Measurements from ENCODE around the gene CST6. TPM values are rescaled to one million over a fixed set of nuclear protein-coding genes. Genes with fewer than 3 reads are reported as not detected.

Gene CST6
- polyA plus RNA-seq, 3 donors, result 0.41 TPM; not detected in 2

- 97% methylated on average over 24 of the region's 30 CpGs for WGBS (ENCODE audit: insufficient coverage)
- Histone ChIP-seq H3K4me2 (replicated peaks; ENCODE audit: extremely low read depth, low read length, poor library complexity, severe bottlenecking) (no peak overlapping the region), H3K9ac (ENCODE audit: insufficient read depth, low read length, poor library complexity, severe bottlenecking) (no peak overlapping the region), H2AFZ (ENCODE audit: insufficient read depth, low read depth, low read length, poor library complexity, severe bottlenecking) (no peak overlapping the region), H3K4me1 (ENCODE audit: control insufficient read depth in 1 of 2, insufficient read depth in 2 of 2, low read length in 2 of 2) (peaks cover 15 to 23% of the 10 kb centered on the region in 2 donors), H3K79me2 (ENCODE audit: insufficient read depth, low read length) (peaks cover 26% of the 10 kb centered on the region), H4K20me1 (ENCODE audit: insufficient read depth, low read length) (peaks cover 28% of the 10 kb centered on the region), H3K9me3 (replicated peaks in 1 of 2; ENCODE audit: control insufficient read depth in 1 of 2, insufficient read depth in 1 of 2, low read length in 2 of 2) (no peaks in the 10 kb centered on the region), H3K27me3 (ENCODE audit: control insufficient read depth in 2 of 2, insufficient read depth in 2 of 2, low read length in 2 of 2) (no peaks in the 10 kb centered on the region), H3K27ac (ENCODE audit: low read depth in 1 of 2, low read length in 2 of 2) (no peak overlapping the region), H3K36me3 (replicated peaks in 1 of 2; ENCODE audit: control insufficient read depth in 1 of 2, insufficient read depth in 2 of 2, low read length in 2 of 2) (peaks cover 70 to 80% of the 10 kb centered on the region in 2 donors), H3K4me3 (replicated peaks in 1 of 3; ENCODE audit: low read depth in 2 of 3, low read length in 3 of 3) (no peak overlapping the region)
- H3K4me1 Mint-ChIP-seq, result peaks cover 24% of the 10 kb centered on the region
- no peak overlapping the region for H3K4me3 Mint-ChIP-seq
- intact Hi-C loops (cut with micrococcal nuclease), result no loop called here
- DNase-seq, result no peak
- peaks cover 78 to 84% of the 10 kb centered on the region in 2 donors for H3K36me3 Mint-ChIP-seq
- peak overlapping the region in 1 of 7 donors; percentile 5 for H3K27ac Mint-ChIP-seq
- H3K27me3 Mint-ChIP-seq (ENCODE audit: low read depth in 3 of 3), result no peaks in the 10 kb centered on the region
- no peaks in the 10 kb centered on the region for H3K9me3 Mint-ChIP-seq
- TF ChIP-seq CTCF (IDR thresholded peaks at IDR 0.05), result no peak
These were observed 44.4 kb upstream of the CST6 start for GRCh38 chr11:65967329-65967934.

GRCh38 chr11:65968600-65969482 is 43.0 kb upstream of the CST6 start:
- Histone ChIP-seq H3K27me3 (ENCODE audit: control insufficient read depth in 2 of 2, insufficient read depth in 2 of 2, low read length in 2 of 2) (no peaks in the 10 kb centered on the region), H3K4me2 (replicated peaks; ENCODE audit: extremely low read depth, low read length, poor library complexity, severe bottlenecking) (no peak overlapping the region), H3K79me2 (ENCODE audit: insufficient read depth, low read length) (peaks cover 11% of the 10 kb centered on the region), H3K4me3 (replicated peaks in 1 of 3; ENCODE audit: low read depth in 2 of 3, low read length in 3 of 3) (no peak overlapping the region), H3K9ac (ENCODE audit: insufficient read depth, low read length, poor library complexity, severe bottlenecking) (no peak overlapping the region), H3K4me1 (ENCODE audit: control insufficient read depth in 1 of 2, insufficient read depth in 2 of 2, low read length in 2 of 2) (peaks cover 7 to 15% of the 10 kb centered on the region in 2 donors), H3K27ac (ENCODE audit: low read depth in 1 of 2, low read length in 2 of 2) (peak overlapping the region in 1 of 2 donors; percentile 40), H4K20me1 (ENCODE audit: insufficient read depth, low read length) (peaks cover 31% of the 10 kb centered on the region), H3K9me3 (replicated peaks in 1 of 2; ENCODE audit: control insufficient read depth in 1 of 2, insufficient read depth in 1 of 2, low read length in 2 of 2) (no peaks in the 10 kb centered on the region), H3K36me3 (replicated peaks in 1 of 2; ENCODE audit: control insufficient read depth in 1 of 2, insufficient read depth in 2 of 2, low read length in 2 of 2) (peaks cover 77 to 88% of the 10 kb centered on the region in 2 donors), H2AFZ (ENCODE audit: insufficient read depth, low read depth, low read length, poor library complexity, severe bottlenecking) (no peak overlapping the region)
- Mint-ChIP-seq H3K36me3 (peaks cover 81 to 89% of the 10 kb centered on the region in 2 donors), H3K27me3 (ENCODE audit: low read depth in 3 of 3) (no peaks in the 10 kb centered on the region), H3K9me3 (no peaks in the 10 kb centered on the region), H3K4me1 (peaks cover 11% of the 10 kb centered on the region), H3K4me3 (no peak overlapping the region), H3K27ac (peak overlapping the region in 5 of 7 donors; percentile 1 to 70 (median 49))
- intact Hi-C loops (cut with micrococcal nuclease), result no loop called here
- WGBS (ENCODE audit: insufficient coverage), result 75% methylated on average over 10 of the region's 15 CpGs
- no peak for TF ChIP-seq CTCF (IDR thresholded peaks at IDR 0.05)
- DNase-seq, result peak in 1 of 3 donors; percentile 7
